NCI-H446 treated with DMSO at 0.1 percent for 48 hours (cell line): ENCODE data around the gene CTLA4.
A peak's percentile ranks its signal among the peaks of the same experiment; 100 is the strongest.

Experiments used
- DNase-seq: peaks from one replicate; lab custom pipeline; 2025; lab: John Stamatoyannopoulos, UW

Gene CTLA4

DNA sequence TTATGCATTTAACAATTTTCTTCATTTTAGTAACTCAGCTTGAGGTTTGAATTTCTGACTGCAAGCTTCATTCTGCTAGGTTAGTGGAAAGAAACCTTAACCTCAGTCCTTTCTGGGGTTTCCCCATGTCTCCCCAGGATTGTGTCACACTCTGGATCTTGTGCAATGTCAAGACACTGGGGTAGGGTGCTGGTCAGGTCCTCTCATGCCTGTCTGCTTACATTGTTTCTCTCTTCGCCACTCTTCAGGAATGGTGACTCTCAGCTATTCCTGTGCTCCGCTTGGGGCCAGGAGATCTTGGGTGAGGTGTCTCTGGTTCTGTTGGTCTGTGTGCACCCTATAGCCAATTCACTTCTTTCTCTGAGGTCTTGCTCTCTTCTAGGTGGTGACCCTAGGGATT lies 23.9 kb downstream of the CTLA4 start:
- no peak for DNase-seq

DNA sequence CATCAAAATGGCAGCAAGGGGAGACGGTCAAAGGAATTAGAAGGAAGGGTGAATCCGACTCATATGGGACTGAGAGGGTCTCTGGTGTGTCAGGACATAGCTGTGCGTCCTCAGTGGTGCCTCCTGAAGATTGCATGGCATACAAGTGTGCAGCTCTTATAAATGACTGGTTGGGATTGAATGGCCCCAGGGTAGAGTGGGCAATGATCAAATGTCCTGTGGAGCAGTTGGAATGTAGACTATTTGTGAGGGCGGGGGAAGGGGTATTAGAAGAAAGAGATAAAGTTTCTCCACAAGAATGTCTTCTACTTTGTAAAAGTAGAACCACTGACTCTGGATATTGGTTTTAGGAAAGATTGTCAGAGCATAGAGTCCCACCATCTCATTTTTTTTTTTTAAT lies 24.6 kb downstream of the CTLA4 start:
- DNase-seq, result no peak

GRCh38 chr2:203893401-203893800 lies 25.8 kb downstream of the CTLA4 start:
- DNase-seq, result peak; percentile 2

DNA sequence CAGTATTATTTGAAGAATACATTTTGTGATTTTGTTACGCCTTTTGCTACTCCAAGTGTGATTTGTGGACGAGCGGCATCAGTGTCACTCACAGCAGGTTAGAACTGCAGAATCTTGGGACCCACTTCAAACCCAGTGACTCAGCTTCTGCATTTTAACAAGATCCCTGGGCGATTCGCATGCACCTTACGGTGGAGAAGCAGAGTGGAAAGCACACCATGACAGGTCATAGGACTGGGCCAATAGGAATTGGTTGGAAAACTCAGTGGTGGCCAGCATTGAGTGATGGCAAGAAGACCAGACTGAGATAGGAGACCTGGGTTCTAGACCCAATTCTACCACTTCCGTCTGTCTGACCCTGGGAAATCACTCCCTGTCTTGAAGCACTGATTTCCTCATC lies 26.3 kb downstream of the CTLA4 start:
- DNase-seq, result no peak

DNA sequence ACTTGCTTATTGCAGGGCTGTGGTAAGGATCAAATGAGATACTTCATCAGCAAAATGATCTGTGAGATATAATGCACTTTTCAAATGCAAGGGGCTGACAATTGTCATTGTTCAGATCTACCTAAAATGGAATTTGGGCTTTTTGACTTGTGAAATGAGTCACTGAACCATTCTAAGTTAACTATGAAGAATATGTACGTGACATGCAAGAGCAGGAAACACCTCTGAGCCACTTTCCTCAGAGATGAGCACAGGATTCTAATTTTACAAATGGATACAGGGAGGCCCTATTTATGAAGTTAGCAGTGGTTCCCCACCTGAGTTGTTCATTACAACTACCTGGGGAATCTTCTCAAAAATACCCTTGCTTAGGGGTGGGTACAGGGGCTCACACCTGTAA lies 26.7 kb downstream of the CTLA4 start:
- DNase-seq, result no peak

DNA sequence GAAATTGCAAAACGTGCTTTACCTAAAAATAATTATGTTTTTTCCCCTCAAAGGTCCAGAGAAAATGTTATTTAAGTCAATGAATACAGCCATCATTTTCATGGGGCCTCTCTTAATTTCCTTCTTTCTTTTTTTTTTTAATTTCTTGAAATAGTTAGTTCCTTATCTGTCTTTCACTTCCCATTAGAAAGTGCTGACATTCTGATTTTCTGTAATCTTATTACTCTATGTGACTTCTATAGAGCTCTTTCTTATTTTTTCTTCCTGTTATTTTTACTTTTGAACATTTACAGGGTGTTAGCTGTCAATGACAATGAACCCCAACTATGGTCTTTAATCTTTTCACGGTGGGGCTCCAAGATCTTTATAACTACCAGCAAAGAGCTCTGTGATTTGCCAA lies 30.0 kb downstream of the CTLA4 start:
- no peak for DNase-seq

- no peak for DNase-seq
These were observed 31.1 kb downstream of the CTLA4 start for GRCh38 chr2:203898657-203899056.

GRCh38 chr2:203900253-203900652 lies 32.7 kb downstream of the CTLA4 start:
- DNase-seq, result no peak

DNA sequence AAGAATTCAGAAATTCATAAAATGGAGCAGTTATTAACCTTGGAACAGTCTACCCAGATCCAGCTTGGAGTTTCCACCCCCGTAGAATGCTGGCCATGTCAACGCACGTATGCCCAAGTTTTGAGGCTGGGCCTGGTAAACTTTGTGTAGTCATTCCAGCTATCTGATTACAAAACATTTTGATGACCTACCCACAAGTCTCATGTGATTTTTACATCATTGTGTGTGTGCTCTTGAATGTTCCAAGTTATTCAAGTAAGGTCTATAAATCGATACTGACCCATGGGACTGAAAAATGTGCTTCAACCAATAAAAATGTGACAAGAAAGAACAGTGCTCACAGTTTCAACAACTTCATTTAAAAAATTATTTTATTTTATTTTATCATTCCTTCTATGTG lies 36.5 kb downstream of the CTLA4 start:
- DNase-seq, result no peak

- no peak for DNase-seq
These were observed 38.1 kb downstream of the CTLA4 start for GRCh38 chr2:203905656-203906055.

DNA sequence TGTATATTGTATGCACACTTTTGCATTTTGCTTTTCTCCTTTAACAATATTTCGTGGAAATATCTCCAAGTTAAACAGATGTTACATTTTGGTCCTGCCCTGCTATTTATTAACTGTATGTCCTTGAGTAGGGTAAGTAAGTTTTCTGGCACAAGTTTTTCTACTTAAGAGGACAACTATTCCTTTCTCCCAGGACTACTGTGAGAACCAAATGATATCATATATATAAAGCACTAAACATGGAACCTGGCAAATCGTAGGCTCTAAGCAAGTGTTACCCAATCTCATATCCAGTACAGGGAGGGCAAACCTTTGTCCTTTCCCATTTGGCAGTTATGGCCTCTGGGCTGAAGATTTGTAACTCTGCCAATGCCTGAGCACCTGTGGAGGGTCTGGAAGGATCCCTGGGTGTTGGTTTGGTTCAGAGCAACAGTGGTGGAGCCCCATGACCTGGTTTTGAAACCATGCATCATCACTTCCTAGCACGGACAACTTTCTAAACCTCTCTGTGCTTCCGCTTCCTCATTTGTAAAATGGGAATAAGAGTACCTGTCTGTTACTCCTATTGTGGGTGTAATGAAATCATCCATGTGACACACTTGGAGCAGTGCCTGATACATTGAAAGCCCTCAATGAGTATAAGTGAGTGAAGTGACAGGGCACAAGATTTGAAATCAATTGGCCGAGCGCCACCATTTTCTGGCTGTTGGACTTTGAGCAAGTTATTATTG lies 40.7 kb downstream of the CTLA4 start:
- no peak for DNase-seq

DNA sequence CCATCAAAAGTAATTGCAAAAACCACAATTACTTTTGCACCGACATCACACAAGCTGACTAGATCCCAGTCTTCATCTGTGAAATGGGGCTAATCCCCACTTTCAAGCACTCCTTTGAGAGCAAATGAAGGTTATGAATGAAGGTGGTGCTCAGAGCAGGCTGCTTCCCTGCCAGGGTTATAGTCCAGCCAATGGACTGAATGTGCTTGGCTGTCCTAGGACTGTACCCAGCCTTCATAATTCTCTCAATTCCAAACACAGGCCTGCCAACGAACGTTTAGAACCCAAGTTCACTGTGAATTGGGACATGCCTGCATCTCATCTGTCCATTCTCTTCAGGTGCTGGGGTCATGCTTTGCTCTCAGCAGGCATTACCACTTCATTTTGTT lies 41.2 kb downstream of the CTLA4 start:
- DNase-seq, result no peak

GRCh38 chr2:203909261-203909967 lies 41.8 kb downstream of the CTLA4 start:
- peak; percentile 14 for DNase-seq

DNA sequence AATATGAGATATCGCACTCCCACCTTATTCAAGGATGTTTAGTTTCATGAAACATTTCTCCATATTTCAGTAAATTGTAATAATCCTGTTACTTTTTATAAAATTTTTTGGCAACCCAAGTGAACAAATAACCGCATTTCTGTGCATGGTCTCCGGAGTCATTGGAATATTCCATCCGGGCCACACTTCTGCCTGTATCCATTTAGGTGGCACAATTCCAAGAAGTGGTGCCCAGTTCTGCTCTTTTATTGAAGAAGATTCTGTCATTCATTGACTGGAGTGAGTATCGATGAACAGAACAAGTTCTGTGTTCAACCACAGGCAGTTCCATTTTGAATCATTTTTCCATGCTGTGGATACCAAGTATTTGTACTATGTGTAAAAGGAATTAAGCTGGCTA lies 42.4 kb downstream of the CTLA4 start:
- no peak for DNase-seq

GRCh38 chr2:203913947-203914346 lies 46.4 kb downstream of the CTLA4 start:
- no peak for DNase-seq

DNA sequence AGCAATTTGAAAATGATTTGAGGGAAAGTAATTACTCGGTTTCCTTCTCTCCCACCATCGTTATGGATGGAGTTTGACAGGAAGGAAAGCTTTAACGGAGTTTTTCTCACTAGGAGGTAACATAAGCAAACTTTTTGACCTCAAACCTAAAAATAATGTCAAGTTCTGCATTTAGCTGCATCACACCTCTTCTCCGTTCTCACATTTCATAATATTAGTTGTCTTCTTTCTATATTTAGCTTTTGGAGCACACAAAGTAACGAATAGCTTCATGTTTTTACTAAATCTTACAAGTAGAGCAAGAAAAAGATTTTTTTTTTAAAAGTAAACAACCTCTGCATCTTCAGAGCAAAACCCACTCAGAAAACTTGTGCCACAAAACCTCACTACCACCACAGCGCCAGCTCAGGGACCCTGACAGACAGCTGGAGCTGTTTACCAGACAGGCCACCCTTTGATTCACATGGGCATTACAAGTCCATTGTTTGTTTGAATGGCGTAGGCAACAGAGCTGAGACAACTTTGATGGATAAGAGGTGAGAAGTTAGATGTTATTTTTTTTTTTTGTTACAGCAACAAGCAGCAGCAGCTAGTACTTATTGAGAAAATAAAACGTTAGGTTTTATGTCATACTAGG lies 47.1 kb downstream of the CTLA4 start:
- DNase-seq, result no peak

DNA sequence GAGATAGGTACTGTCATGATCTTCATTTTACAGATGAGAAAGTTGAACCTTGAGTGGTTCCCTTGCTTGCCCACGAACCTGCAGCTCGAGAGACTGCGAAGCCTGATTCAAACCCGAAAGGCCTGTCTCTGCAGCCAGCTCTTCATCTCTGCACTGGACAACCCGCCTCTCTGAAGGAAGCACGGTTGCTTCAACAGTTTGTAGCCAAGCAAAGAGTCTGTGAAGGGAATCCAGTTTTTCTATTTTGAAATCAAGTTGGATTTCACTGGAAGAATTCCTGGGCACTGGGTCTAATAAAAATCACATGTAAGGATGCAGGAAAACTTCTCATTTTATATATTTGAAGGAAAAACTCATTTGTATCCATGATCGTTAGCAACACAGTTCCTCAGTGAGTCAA lies 47.7 kb downstream of the CTLA4 start:
- DNase-seq, result no peak

GRCh38 chr2:203916756-203917155 lies 49.2 kb downstream of the CTLA4 start:
- DNase-seq, result no peak

- no peak for DNase-seq
These were observed 50.7 kb downstream of the CTLA4 start for GRCh38 chr2:203918264-203918663.

- no peak for DNase-seq
These were observed 51.3 kb downstream of the CTLA4 start for GRCh38 chr2:203918839-203919238.
